HG02840 (cell line): ENCODE data around the gene ESR1.

Experiments
- ATAC-seq: cut with Tn5 transposase; IDR thresholded peaks from one replicate; pipeline ENCODE4 v1.9.1; 2021; ENCODE audit warnings: mild to moderate bottlenecking, moderate library complexity, moderate number of reproducible peaks; ENCODE audit not compliant: unreplicated experiment, low FRiP score

ESR1 gene

DNA sequence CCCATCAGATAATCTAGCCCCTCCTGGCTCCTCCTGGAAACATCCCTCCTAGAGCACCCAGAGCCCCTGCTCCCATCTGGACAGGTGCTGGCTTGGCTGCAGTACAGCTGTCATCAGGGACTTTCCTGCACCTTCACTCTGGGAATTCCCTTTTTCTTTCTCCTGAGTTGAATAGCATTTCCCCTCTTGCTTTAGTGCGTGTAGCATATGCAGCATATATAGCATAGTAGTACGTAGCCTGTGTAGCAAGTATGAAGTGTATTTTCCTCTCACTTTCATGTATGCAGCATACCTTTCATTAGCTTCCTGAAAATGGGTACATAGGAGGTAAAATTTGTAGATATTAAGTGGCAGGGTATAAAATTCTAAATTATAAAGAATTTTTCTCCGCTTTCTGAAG is 352.9 kb downstream of the ESR1 start:
- ATAC-seq: peak; percentile 96

DNA sequence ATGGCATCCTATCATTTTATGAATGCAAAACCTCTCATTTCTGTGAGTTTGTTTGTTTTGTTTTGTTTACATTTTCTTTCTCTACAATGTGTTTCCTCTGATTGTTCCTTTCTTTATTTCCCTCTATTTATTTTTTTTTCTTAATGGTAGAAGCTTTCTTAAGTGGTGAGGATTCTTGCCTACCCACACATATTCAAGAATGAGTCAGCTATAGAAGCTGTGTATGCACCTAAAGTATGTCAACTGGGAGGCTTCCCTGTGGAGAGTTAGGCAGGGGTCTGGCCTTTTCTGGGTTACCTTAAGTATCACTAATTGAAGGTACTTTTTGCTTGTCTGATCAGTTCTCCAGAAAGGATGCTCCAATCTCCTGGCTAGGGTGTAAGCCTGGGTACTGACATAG is 354.0 kb downstream of the ESR1 start:
- no peak for ATAC-seq

GRCh38 chr6:152164957-152165356 is 357.5 kb downstream of the ESR1 start:
- ATAC-seq: no peak

DNA sequence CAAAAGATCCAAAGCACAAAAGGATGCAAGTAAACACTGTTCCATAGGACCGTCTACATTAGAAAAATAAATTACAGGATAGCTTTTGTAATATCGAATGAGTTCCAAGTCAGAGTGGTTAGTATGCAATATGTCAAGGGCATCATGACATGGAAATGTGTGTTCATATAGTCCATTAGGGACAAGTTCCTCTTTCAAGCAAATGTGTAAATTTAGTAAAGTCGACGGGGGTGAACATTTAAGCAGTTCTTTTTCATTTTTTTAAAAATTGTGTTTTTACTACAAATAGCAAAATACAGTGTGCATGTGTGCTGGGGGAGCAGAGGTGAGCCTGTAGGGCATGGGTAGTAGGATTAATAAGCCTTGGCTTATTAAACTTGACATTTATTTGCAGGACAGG is 359.0 kb downstream of the ESR1 start:
- no peak for ATAC-seq

GRCh38 chr6:152166897-152167296 is 359.4 kb downstream of the ESR1 start:
- no peak for ATAC-seq

GRCh38 chr6:152167641-152168603 is 360.4 kb downstream of the ESR1 start:
- ATAC-seq: no peak

GRCh38 chr6:152170313-152170701 is 362.8 kb downstream of the ESR1 start:
- no peak for ATAC-seq

- peak; percentile 95 for ATAC-seq
Observed at GRCh38 chr6:152170702-152171667, 363.5 kb downstream of the ESR1 start.

- ATAC-seq: no peak
Observed at GRCh38 chr6:152173321-152173720, 365.8 kb downstream of the ESR1 start.

- ATAC-seq: no peak
Observed at GRCh38 chr6:152173957-152174356, 366.5 kb downstream of the ESR1 start.

DNA sequence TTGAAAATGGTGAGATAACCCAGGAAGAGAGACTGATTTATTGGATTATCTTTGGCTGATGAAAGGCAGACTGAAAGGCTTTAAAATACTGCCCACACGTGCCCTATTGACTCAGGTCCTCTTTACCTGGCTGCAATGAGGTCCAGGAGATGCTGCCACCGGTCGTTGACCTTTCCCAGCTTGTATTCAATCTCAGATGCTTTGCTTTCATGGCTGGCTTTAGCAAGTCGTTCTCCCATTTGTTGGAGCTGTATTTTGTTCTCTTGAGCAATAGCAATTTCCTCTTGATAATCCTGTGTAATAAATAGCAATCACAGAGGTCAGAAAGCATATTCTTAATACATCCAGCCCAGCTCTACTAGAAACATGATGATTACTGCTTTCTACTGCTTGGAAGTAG is 368.8 kb downstream of the ESR1 start:
- no peak for ATAC-seq
